ENCODE measurements around the gene SEH1L.

The SEH1L gene, protein sequence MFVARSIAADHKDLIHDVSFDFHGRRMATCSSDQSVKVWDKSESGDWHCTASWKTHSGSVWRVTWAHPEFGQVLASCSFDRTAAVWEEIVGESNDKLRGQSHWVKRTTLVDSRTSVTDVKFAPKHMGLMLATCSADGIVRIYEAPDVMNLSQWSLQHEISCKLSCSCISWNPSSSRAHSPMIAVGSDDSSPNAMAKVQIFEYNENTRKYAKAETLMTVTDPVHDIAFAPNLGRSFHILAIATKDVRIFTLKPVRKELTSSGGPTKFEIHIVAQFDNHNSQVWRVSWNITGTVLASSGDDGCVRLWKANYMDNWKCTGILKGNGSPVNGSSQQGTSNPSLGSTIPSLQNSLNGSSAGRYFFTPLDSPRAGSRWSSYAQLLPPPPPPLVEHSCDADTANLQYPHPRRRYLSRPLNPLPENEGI

DNA sequence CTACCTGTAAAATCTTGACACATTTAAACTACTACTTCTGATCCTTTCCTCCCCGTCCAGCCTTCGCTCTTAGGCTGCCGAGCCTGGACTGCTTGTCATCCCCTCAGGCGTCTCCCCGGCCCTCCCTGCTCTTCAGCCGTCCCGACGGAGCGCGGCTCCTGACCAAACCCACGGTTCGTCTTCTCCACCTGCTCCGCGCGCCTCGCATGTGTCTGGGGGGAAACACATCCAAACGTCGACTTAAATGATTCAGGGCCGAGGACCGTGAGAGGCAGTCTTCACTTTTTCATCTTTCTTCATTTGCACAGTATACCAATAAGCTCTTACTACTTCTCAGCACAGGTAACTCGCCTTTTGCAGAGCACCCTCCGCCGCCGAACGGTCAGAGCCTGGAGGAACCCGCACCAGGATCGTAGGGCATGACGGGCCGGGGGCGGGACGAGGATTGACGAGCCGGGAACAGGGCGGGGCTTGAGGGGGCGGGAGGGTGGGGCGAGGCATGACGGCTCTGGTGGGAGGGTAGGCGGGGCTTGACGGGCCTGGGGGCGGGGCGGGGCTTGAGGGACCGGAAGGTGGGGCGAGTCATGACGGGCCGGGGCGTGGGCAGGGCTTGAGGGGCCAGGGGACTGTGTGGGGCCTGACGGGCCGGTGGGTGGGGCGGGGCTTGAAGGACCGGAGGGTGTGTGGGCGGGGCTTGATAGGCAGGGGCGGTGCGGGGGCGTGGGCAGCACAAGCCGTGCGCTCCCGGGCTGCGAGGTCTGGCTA is at the start of gene SEH1L:
Gene SEH1L (plus strand): TSS at position 727 of the 765 bp plus-strand sequence. CDS start 111 bp downstream, outside the sequence.
- in situ Hi-C loops (cut with MboI; ENCODE audit: low sequenced_read_pairs), result no loop called here

DNA sequence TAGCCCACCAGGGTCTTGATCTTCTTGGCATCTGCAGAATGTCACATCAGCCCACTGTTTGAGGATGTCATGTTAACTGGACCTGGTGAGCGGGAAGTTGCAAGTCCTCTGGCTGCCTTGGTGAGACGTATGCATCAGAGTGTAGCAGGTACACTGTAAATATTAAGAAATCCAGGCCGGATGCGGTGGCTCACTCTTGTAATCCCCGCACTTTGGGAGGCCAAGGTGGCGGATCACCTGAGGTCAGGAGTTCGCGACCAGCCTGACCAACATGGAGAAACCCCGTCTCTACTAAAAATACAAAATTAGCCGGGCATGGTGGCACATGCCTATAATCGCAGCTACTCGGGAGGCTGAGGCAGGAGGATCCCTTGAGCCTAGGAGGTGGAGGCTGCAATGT is 46.6 kb upstream of the SEH1L start:
- in situ Hi-C loops (cut with MboI; ENCODE audit: low sequenced_read_pairs), result loop anchor here (25.0 kb wide), 1 partner anchor 139 kb away; no protein-coding TSS in a partner anchor

DNA sequence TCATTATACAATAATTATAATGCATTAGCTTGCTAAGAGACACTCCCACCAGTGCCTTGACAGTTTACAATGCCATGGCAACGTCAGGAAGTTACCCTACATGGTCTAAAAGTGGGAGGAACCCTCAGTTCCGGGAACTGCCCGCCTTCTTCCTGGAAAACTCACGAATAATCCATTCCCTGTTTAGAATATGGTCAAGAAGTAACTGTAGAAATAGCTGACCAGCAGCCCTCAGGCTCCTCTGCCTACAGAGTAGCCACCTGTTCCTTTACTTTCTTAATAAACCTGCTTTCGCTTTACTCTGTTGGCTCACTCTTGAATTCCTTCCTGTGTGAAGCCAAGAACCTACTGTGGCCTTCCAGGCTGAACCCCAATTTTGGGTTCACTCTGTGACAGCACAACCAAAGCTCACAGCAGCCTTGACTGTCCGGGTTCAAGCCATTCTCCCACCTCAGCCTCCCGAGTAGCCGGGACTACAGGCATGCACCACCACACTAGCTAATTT is 43.7 kb upstream of the SEH1L start:
- in situ Hi-C loops (cut with MboI; ENCODE audit: low sequenced_read_pairs), result loop anchor here (25.0 kb wide), 1 partner anchor 142 kb away; no protein-coding TSS in a partner anchor

DNA sequence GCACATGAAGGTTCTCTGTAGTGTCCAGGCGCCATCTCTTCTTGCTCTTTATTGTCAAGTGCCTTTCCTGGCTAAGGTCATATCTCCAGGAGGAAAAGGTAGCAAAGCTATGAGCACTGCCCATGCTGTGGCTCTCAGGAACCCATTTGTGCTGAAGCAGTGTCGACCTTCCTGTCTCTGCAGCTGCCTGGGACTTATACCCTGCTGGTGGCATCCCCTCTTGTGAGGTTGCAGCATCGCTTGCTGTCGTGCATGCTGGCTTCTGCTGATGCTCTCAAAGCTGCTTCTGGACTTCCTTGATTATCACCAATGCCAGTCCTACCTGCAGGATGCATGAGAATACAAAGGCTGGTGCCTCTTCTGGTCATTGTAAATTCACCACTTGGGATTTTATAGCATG is 41.7 kb upstream of the SEH1L start:
- in situ Hi-C loops (cut with MboI; ENCODE audit: low sequenced_read_pairs), result loop anchor here (25.0 kb wide), 1 partner anchor 144 kb away; no protein-coding TSS in a partner anchor

DNA sequence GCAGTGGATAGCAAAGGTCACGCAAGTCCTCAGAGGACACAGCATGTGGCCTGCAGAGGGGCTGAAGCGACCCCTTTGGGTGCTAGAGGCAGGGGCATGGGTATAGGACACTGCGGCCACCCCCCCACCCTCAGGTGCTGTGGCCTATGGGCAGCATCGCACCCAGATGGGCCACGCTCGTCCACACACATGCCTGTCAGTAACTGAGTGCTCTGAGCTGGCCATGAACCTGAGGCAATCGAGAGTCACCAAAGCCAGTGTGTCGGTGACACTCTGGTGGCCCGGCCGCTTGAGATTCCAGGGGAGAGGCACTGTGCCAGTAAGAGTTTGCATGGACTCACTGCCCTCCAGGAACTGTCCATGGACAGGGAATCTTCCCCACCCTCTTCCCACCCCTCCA is 41.0 kb upstream of the SEH1L start:
- in situ Hi-C loops (cut with MboI; ENCODE audit: low sequenced_read_pairs), result loop anchor here (25.0 kb wide), 1 partner anchor 144 kb away; no protein-coding TSS in a partner anchor

DNA sequence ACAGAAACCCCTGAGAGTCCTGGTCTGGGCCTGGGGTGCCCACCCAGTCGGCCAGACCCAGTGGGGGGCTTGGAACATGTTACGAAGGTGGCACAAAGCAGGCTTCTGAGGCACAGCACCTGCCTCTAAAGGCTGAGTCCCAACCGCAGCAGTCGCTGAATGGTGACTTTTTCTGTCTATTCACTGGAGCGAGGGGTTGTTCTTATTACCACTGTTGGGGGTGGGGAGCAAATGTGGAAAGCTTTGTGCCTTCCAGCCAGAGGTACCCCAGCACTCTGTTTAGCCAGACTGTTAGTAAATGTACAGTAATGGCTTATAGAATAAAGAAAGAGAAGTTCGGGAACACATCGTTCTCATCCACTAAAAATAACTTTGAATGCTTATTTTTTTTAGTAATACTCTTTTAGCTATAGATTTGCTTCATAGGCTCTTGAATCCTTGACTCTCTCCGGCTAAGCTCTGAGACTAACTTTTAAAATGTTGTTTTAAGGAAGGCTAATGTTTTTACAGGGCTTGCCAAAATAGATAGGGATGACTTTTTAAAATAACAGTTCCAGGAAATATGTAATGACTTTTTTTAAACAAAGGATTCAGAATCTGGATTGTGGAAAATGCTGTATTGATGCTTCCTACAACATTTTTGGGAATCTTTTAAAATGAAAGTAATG is 40.4 kb upstream of the SEH1L start:
- in situ Hi-C loops (cut with MboI; ENCODE audit: low sequenced_read_pairs), result loop anchor here (25.0 kb wide), 1 partner anchor 145 kb away; no protein-coding TSS in a partner anchor

DNA sequence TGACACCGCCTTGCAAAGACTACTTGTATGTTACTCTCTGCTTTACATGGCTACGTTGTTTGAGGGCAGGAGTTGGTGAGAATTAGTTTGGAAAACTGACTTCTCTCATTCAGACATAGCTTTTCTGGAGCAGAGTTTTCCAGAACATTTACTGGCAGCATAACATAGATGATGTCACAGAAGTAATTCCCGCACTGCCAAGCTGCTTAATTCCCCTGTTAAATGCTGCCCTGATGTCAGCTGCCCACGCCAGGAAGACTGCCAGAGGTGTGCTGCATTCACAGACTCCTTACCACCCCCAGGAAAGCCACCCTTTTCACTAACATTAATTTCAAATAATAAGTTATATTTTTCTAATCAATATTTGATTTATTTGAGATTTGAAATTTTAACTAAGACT is 39.1 kb upstream of the SEH1L start:
- in situ Hi-C loops (cut with MboI; ENCODE audit: low sequenced_read_pairs), result loop anchor here (25.0 kb wide), 1 partner anchor 146 kb away; no protein-coding TSS in a partner anchor

DNA sequence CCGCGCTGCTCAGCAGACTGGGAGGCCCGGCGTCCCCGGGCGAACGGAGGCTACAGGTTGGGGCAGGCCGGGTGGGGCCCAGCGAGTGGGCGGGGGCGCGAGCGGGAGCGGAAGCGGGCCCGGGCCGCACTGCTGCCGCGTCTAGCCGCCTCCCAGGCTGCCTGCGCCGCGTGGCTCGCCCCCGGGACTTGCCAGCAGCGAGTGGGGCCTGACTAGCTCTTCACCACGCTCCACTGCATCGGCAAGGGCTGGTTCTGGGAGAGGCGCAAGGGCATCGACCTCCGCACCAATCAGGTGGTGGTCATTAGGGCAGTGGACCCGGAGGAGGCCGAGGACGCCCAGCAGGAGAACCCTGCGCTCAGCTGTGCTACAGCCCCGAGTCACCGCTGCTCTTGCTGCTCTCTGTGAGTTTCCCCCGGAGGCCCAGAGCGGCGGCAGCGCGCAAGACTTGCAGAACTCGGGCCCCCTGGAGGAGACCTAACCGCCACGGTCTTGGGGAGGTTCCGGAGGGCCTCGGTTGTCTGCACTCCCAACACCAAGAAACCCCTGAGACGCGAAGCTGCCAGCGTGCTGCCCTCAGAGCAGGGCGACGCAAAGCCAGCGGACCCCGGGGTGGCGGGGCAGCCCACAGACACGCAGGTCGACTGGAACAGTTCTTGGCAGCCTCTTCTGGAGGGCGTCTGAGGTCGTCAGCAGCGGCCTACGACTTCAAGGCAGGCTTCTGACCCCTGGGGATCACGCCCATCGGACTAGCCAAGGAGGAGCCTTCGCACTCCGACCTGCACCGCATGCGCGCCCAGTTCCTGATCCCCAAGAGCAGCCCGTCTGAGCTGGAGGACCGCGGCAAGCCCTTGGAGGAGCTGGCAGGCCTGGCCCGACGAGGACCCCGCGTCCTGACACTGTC is 36.5 kb upstream of the SEH1L start:
- in situ Hi-C loops (cut with MboI; ENCODE audit: low sequenced_read_pairs), result loop anchor here (25.0 kb wide), 1 partner anchor 149 kb away; no protein-coding TSS in a partner anchor

DNA sequence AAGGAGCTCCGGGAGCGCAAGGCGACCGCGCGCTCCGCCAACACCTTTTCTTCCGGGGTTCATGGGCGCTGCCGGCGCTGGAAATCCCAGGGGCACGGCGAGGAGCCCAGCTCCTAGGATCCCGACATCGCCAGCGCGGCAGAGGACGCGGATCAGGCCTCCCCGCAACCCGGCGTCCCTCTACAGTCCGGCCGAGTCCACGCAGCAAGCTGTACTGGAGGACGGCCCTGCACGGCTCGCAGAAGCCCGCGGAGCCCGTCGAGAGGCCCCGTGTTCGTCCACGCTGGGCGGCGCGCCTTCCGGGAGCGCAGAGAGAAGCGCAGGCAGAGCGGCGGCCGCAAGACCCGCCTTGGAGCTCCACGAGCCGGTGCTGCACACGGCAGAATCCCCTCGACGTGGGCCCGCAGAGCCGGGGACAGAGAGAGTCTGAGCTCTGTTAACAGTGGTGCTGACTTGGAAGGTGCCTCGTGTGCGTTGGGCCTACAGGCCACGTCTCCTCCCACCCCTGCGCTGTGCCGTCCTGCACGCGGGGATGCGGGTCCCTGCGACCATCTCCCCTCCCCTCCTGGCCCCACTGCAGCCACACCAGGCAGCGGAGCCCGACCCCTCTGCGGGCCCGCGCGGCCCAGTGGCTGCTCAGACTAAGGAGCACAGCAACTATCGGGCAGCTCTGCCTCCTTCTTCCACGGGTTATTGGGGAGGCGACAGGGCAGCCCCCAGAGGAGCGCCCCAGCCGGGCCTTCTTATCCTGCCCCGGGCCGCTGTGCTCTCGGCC is 35.7 kb upstream of the SEH1L start:
- in situ Hi-C loops (cut with MboI; ENCODE audit: low sequenced_read_pairs), result loop anchor here (25.0 kb wide), 1 partner anchor 150 kb away; no protein-coding TSS in a partner anchor

DNA sequence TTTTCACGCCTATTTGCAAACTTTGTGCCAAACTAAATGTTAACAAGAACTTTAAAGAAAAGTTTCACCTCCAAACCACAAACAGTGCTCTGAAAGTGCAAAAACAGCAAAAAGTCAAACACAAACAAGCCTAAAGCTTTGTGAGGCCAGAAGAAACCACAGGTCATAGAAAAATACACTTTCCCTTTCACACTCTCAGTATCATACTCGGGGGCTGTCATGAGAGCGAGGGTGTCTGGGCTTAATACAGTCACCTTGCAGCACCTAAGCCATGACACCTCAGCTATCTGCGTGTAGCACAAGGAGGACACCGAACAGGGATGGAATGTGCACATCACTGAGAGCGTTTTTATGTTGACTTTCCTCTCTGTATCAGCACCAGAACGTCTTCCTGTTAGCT is 26.6 kb upstream of the SEH1L start:
- in situ Hi-C loops (cut with MboI; ENCODE audit: low sequenced_read_pairs), result loop anchor here (25.0 kb wide), 1 partner anchor 159 kb away; no protein-coding TSS in a partner anchor

DNA sequence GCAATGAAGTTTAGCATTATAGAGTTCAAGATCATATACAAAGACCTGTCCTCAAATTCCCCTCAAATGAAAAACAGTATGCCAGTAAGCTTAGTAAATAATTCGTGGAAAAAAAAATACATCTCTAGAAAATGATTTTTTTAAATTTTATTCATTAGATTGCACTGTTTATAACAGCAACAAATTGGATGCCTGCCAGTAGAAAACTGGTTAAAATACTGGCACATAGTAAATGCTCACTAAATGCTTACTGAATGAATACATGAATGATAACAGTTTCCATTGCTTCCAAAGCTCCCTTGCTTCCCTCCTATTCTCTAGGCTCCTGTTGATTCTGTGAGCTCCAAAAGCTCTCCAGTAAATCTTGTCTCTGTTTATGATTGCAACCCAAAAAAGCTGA is 25.5 kb upstream of the SEH1L start:
- in situ Hi-C loops (cut with MboI; ENCODE audit: low sequenced_read_pairs), result loop anchor here (25.0 kb wide), 1 partner anchor 160 kb away; no protein-coding TSS in a partner anchor

DNA sequence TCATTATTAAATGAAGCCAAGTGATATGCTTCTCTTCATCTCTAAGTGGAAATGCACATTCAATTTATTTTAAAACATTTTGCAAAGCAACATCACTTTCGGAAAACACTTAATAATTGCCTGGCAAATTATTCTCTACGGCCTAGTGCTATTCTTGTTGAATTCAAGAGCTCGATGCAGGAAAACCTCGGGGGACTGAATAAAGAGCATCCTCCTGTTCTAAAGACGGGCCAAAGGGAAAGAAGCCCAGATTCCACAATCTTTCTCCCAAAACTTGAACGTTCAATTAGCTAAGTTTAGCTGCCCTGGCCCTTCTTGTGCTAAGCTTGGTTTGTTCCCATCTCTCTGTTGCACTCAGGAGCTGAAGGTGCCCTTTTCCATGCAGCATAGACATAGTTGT is 23.2 kb upstream of the SEH1L start:
- in situ Hi-C loops (cut with MboI; ENCODE audit: low sequenced_read_pairs), result loop anchor here (25.0 kb wide), 1 partner anchor 162 kb away; no protein-coding TSS in a partner anchor

DNA sequence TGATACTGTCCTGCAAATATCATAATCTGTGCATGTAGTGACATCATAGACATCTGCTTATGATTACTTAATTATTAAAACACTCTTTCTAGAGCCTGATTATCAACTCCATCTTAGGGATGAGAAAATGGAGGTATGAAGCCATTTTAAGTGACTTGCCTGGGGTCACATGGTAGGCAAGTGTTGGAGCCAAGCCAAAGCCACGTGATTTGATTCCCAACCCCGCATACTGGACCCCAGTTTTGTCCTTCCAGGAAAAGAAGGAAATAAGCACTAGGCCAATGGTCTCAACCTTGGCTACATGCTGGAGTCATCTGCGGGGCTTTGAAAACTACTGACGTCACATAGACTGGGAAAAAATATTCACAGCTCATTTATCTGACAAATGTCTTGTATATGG is 19.6 kb upstream of the SEH1L start:
- in situ Hi-C loops (cut with MboI; ENCODE audit: low sequenced_read_pairs), result no loop called here

DNA sequence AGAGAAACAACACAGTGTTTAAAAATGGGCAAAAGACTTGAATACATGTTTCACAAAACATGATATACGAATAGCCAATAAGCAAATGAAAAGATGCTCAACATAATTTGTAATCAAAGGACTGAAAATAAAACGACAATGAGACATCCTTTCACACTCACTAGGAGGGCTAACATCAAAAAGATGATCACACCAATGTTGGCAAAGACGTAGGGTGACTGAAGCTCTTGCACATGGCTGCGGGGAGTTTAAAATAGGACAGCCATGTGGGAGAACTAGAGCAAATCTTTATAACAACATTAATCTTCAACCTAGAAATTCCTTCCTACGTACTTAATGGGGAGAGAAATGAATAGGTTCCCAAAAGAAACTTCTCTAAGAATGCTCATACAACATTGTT is 19.2 kb upstream of the SEH1L start:
- in situ Hi-C loops (cut with MboI; ENCODE audit: low sequenced_read_pairs), result no loop called here

DNA sequence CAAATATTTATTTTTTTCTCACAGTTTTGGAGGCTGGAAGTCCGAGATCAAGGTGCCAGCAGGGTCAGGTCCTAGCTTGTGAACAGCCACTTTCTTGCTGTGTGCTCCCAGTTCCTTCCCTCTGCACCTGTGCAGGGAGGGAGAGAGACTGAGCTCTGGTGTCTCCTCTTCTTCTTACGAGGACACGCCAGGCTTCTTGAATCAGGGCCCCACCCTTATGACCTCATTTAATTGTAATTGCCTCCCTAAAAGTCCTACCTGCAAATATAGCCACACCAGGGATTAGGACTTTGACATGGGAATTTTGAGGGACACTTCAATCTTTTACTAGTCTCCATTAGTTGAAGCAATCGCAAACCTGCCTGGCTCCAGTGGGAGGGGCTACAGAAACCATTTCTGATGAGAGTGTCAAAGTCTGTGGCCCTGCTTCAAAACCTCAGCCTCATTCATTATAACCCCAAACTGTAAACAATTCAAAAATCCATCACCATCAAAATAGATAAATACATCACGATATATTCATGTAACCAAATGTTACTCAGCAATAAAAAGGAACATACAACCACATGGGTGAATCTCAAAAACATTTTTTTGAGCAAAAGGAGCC is 18.2 kb upstream of the SEH1L start:
- in situ Hi-C loops (cut with MboI; ENCODE audit: low sequenced_read_pairs), result no loop called here

DNA sequence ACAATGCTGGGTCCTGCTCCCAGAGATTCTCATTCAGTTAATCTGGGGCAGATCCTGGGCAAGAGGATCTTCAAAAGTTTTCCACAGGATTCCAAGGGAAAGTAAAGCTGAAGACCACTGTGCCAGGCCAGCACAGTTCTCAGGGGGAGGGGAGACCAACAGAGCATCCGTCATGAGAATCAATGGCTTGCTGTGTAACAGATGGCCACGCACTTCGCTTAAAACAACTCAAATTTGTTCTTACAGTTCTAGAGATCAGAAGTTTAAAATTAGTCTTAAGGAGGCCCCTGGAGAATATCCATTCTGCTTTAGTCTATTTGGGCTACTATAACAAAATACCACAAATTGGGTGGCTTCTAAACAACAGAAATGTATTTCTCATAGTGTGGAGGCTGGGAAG is 17.4 kb upstream of the SEH1L start:
- in situ Hi-C loops (cut with MboI; ENCODE audit: low sequenced_read_pairs), result no loop called here

DNA sequence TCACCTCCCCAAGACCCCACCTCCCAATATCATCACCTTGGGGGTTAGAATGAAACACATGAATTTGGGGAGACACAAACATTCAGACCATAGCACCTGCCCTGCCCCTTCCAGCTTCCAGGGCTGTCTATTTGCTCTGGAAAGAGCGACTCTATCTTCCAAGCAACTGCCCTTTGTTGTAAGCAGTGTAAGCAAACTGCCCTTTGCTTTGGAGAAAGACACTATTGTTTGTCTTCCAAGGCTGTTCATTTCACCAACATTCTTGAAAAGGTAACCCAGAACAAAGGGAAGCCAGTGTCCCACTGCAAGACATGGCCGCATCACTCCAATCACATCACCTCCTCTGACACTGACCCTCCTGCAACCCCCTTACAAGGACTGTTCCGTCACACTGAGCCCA is 16.9 kb upstream of the SEH1L start:
- in situ Hi-C loops (cut with MboI; ENCODE audit: low sequenced_read_pairs), result no loop called here

DNA sequence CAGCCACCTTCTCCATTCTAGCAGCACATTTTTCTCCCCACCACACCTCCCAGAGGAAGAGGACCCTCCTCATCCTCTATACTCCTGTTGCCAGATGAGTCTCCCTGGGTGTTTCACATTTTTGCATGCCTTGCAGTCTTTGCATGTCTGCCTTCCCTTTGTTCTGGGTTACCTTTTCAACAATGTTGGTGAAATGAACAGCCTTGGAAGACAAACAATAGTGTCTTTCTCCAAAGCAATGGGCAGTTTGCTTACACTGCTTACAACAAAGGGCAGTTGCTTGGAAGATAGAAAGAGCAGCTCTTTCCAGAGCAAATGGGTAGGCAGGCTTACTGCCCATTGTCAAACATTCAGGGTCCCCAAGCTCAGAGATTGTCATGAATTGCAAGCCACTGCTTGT is 14.5 kb upstream of the SEH1L start:
- in situ Hi-C loops (cut with MboI; ENCODE audit: low sequenced_read_pairs), result no loop called here
